Measurements from ENCODE around the gene PRDX5. TPM values are rescaled to one million over a fixed set of nuclear protein-coding genes. Genes with fewer than 3 reads are reported as not detected.
A peak's percentile ranks its signal among the peaks of the same experiment; 100 is the strongest.

Gene PRDX5
- total and polyA plus RNA-seq, 9 of the 15 experiments (the other 6 are each of a cell fraction or from before 2014, with no cell fraction given), result 40.8 to 327 (median 204) TPM

DNA sequence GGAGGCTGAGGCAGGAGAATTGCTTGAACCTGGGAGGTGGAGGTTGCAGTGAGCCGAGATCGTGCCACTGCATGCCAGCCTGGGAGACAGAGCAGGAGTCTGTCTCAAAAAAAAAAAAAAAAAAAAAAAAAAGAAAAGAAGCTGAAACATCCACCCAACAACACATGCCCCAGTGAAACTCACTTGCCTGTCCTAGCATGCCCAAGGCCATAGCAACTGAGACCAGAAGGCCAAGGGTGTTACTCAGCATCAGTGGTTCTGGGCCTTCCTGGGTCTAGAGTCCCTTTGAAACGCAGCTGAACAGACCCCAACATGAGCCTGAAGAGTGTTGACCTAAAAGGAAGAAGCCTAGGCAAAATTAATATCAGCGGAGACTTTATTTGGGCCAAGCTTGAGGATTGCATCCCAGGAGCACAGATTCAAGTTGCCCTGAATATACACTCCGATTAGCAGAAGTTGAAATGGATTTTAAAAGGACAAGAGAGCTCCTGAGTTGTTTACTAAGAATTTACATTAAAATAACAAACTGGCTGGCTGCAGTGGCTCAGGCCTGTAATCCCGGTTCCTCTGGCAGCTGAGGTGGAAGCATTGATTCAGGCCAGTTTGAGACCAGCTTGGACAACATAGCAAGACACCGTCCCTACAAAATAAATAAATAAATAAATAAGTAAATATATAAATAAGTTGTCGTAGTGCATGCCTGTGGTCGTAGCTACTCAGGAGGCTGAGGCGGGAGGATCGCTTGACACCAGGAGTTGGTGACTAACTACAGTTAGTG lies 7.0 kb downstream of the PRDX5 start:
- no peaks in the 10 kb centered on the region for H4K20me1 ChIP-seq (replicated peaks; ENCODE audit: control insufficient read depth, insufficient read depth, low read length)
- ChIA-PET CTCF (ENCODE audit: low intra/inter-chr PET ratio) (no interaction called here), POLR2A (interaction anchor here (0.6 to 1.6 kb wide), 10 partner anchors 8 to 380 kb away, joined by 3 to 5 read pairs (median 3); no protein-coding TSS in a partner anchor)
- in situ Hi-C loops (cut with MboI), result no loop called here
- H3K4me3 ChIP-seq, result no peak overlapping the region
- H3K9me1 ChIP-seq (ENCODE audit: control insufficient read depth, insufficient read depth, low read length), result no peaks in the 10 kb centered on the region
- no TSS peak for BruUV-seq (replicated peaks)
- intact Hi-C loops (cut with micrococcal nuclease), result no loop called here
- 89% methylated on average over 9 of the region's 11 CpGs for WGBS (ENCODE audit: insufficient coverage, low coverage, missing lambda C conversion rate)
- H3K4me1 ChIP-seq (replicated peaks in 1 of 2; ENCODE audit: control insufficient read depth in 2 of 2, insufficient read depth in 2 of 2, low read length in 2 of 2), result peaks cover 2 to 28% of the 10 kb centered on the region in 2 experiments; a peak in 4 of 5 replicates
- no peaks in the 10 kb centered on the region for H3K9me3 ChIP-seq (replicated peaks; ENCODE audit: control insufficient read depth, insufficient read depth, low read depth, low read length)
- H3K27me3 ChIP-seq (ENCODE audit: control insufficient read depth in 2 of 2, insufficient read depth in 2 of 2, low read length in 2 of 2), result no peaks in the 10 kb centered on the region
- TF ChIP-seq GTF3C2 (IDR thresholded peaks at IDR 0.05; ENCODE audit: borderline replicate concordance, extremely low read depth, insufficient read length), result no peak
- TF ChIP-seq RFX7 (CRISPR knock-in tag; IDR thresholded peaks at IDR 0.05), result no peak
- TF ChIP-seq ZNF133 (CRISPR knock-in tag; IDR thresholded peaks at IDR 0.05), result no peak
- no peak for TF ChIP-seq DPF2 (IDR thresholded peaks at IDR 0.05)
- no peak for TF ChIP-seq ESRRA (IDR thresholded peaks at IDR 0.05; ENCODE audit: borderline replicate concordance, low read depth)
- no peak for TF ChIP-seq PTRF (tag; IDR thresholded peaks at IDR 0.05)
- no peak for TF ChIP-seq TAF9B (IDR thresholded peaks at IDR 0.05; ENCODE audit: partially characterized antibody)
- TF ChIP-seq MBD2 (IDR thresholded peaks at IDR 0.05; ENCODE audit: borderline replicate concordance, low read depth), result no peak
- no peak for TF ChIP-seq ZNF445 (CRISPR knock-in tag; IDR thresholded peaks at IDR 0.05; ENCODE audit: low read depth)
- TF ChIP-seq ZKSCAN3 (CRISPR knock-in tag; IDR thresholded peaks at IDR 0.05), result no peak
- TF ChIP-seq E2F5 (CRISPR knock-in tag; IDR thresholded peaks at IDR 0.05), result no peak
- no peak for TF ChIP-seq NEUROD1 (IDR thresholded peaks at IDR 0.05; ENCODE audit: borderline replicate concordance, low read depth, low read length, partially characterized antibody)
- TF ChIP-seq ELF4 (CRISPR knock-in tag; IDR thresholded peaks at IDR 0.05), result no peak
- no peak for TF ChIP-seq ZBTB9 (CRISPR knock-in tag; IDR thresholded peaks at IDR 0.05)
- H3K9ac ChIP-seq (ENCODE audit: insufficient read depth in 1 of 2, low read depth in 2 of 2, low read length in 2 of 2), result no peak overlapping the region
- no peak overlapping the region for H2AFZ ChIP-seq (ENCODE audit: low read depth, low read length)
- no peak overlapping the region for H3K4me2 ChIP-seq (ENCODE audit: insufficient read depth, low read length)
- no peak for DNase-seq (ENCODE audit: extremely low read depth in 1 of 4, low spot score in 3 of 4)
- H3K79me2 ChIP-seq (ENCODE audit: control insufficient read depth, insufficient read depth, low read length), result no peaks in the 10 kb centered on the region
- no peak overlapping the region for H3K27ac ChIP-seq (ENCODE audit: extremely low read depth, low read depth, low read length)
- peaks cover 22% of the 10 kb centered on the region; the same call in 1 of the 3 replicates for H3K36me3 ChIP-seq (ENCODE audit: control insufficient read depth, insufficient read depth, low read length)
- no peak for ATAC-seq
- peak; percentile 73 for FAIRE-seq
